HEK293 (cell line): Measurements from ENCODE around the gene ADCY7.

Source experiments
- CTCF ChIA-PET: fragments of 350-600 bp; formaldehyde crosslinking; extraction: SDS; loops from one replicate; lab custom pipeline; 2021; ENCODE audit warnings: antibody characterized with exemption; lab: Yijun Ruan, JAX
- POLR2A ChIA-PET: fragments of 300-600 bp; formaldehyde crosslinking; extraction: SDS; loops from one replicate; lab custom pipeline; 2020; ENCODE audit warnings: antibody characterized with exemption, inconsistent platforms; lab: Yijun Ruan, JAX
- H3K27ac ChIP-seq: fragments of 200-500 bp; sonication (Bioruptor generic); 2 replicates; pipeline ENCODE4 v1.5.1; 2014; ENCODE audit warnings: low read depth, low read length, control low read depth, inconsistent platforms; ENCODE audit errors: extremely low read depth
- H3K36me3 ChIP-seq, 2 experiments: fragments of 200-500 bp in 1 of 2; sonication (Bioruptor generic) in 1 of 2; 1 replicate in 1 of 2; 2 replicates in 1 of 2; pipeline ENCODE4 v1.5.1; 2014 to 2017; ENCODE audit warnings: inconsistent platforms in 2 of 2, low read length in 2 of 2; ENCODE audit not compliant: control insufficient read depth in 2 of 2, insufficient read depth in 1 of 2
- H3K4me1 ChIP-seq: fragments of 200-500 bp; sonication (Bioruptor generic); 2 replicates; pipeline ENCODE4 v1.5.1; 2014; ENCODE audit warnings: mild to moderate bottlenecking, low read length, inconsistent platforms; ENCODE audit not compliant: control insufficient read depth, insufficient read depth
- H3K4me3 ChIP-seq: 2 replicates; pipeline ENCODE4 v1.5.1; 2011; ENCODE audit warnings: low read depth, mild to moderate bottlenecking, control low read depth, low read length, moderate library complexity
- H3K9me3 ChIP-seq: fragments of 200-500 bp; sonication (Bioruptor generic); 2 replicates; pipeline ENCODE4 v1.5.1; 2014; ENCODE audit warnings: low read depth, low read length, inconsistent platforms; ENCODE audit not compliant: control insufficient read depth, insufficient read depth
- BCL11A ChIP-seq: fragments of 450-650 bp; formaldehyde crosslinking; IDR thresholded peaks from 2 replicates; pipeline ENCODE4 v1.5.1; 2016; ENCODE audit warnings: low read depth, missing biosample characterization, missing genetic modification characterization
- GLIS1 ChIP-seq: fragments of 450-650 bp; formaldehyde crosslinking; IDR thresholded peaks from 2 replicates; pipeline ENCODE4 v1.5.1; 2016; ENCODE audit warnings: missing biosample characterization, missing genetic modification characterization
- IKZF3 ChIP-seq: fragments of 450-650 bp; IDR thresholded peaks from 2 replicates; pipeline ENCODE4 v1.5.0; 2018; ENCODE audit warnings: missing biosample characterization, mild to moderate bottlenecking, missing genetic modification characterization, moderate library complexity
- SP2 ChIP-seq: fragments of 450-650 bp; formaldehyde crosslinking; IDR thresholded peaks from 2 replicates; pipeline ENCODE4 v1.5.1; 2016; ENCODE audit warnings: missing biosample characterization, missing genetic modification characterization
- ZBTB20 ChIP-seq: fragments of 450-650 bp; formaldehyde crosslinking; IDR thresholded peaks from 2 replicates; pipeline ENCODE4 v1.5.1; 2016; ENCODE audit warnings: missing biosample characterization, missing genetic modification characterization
- ZBTB21 ChIP-seq: fragments of 450-650 bp; formaldehyde crosslinking; IDR thresholded peaks from 2 replicates; pipeline ENCODE4 v1.5.1; 2017; ENCODE audit warnings: missing biosample characterization, missing genetic modification characterization
- ZNF157 ChIP-seq: fragments of 450-650 bp; formaldehyde crosslinking; IDR thresholded peaks from 2 replicates; pipeline ENCODE4 v1.5.1; 2016; ENCODE audit warnings: missing biosample characterization, missing genetic modification characterization
- ZNF211 ChIP-seq: fragments of 450-650 bp; formaldehyde crosslinking; IDR thresholded peaks from 2 replicates; pipeline ENCODE4 v1.5.1; 2016; ENCODE audit warnings: low read depth, missing biosample characterization, missing genetic modification characterization
- ZNF350 ChIP-seq: fragments of 450-650 bp; formaldehyde crosslinking; IDR thresholded peaks from 2 replicates; pipeline ENCODE4 v1.5.0; 2017; ENCODE audit warnings: missing biosample characterization, mild to moderate bottlenecking, missing genetic modification characterization
- ZNF473 ChIP-seq: fragments of 450-650 bp; formaldehyde crosslinking; IDR thresholded peaks from 2 replicates; pipeline ENCODE4 v1.5.1; 2017; ENCODE audit warnings: missing biosample characterization, missing genetic modification characterization
- ZNF510 ChIP-seq: fragments of 450-650 bp; formaldehyde crosslinking; IDR thresholded peaks from 2 replicates; pipeline ENCODE4 v1.5.1; 2018; ENCODE audit warnings: mild to moderate bottlenecking, missing genetic modification characterization, missing biosample characterization; ENCODE audit not compliant: insufficient replicate concordance
- ZNF529 ChIP-seq: fragments of 450-650 bp; formaldehyde crosslinking; IDR thresholded peaks from 2 replicates; pipeline ENCODE4 v1.5.1; 2017; ENCODE audit warnings: missing genetic modification characterization, missing biosample characterization; ENCODE audit not compliant: insufficient replicate concordance
- ZNF791 ChIP-seq: fragments of 450-650 bp; formaldehyde crosslinking; IDR thresholded peaks from 2 replicates; pipeline ENCODE4 v1.5.1; 2016; ENCODE audit warnings: missing biosample characterization, missing genetic modification characterization
- TF ChIP-seq, protein P1 (sequence below): fragments of 450-650 bp; formaldehyde crosslinking; IDR thresholded peaks from 2 replicates; pipeline ENCODE4 v1.5.1; 2016; ENCODE audit warnings: missing biosample characterization, missing genetic modification characterization
- TF ChIP-seq, protein P2 (sequence below): fragments of 450-650 bp; formaldehyde crosslinking; IDR thresholded peaks from 2 replicates; pipeline ENCODE4 v1.5.1; 2017; ENCODE audit warnings: missing biosample characterization, missing genetic modification characterization
- TF ChIP-seq, protein P3 (sequence below): fragments of 450-650 bp; formaldehyde crosslinking; IDR thresholded peaks from 2 replicates; pipeline ENCODE4 v1.5.1; 2017; ENCODE audit warnings: missing biosample characterization, mild to moderate bottlenecking, missing genetic modification characterization, moderate library complexity
- TF ChIP-seq, protein P4 (sequence below): fragments of 450-650 bp; formaldehyde crosslinking; IDR thresholded peaks from 2 replicates; pipeline ENCODE4 v1.5.1; 2016; ENCODE audit warnings: missing biosample characterization, missing genetic modification characterization

ADCY7 gene

DNA sequence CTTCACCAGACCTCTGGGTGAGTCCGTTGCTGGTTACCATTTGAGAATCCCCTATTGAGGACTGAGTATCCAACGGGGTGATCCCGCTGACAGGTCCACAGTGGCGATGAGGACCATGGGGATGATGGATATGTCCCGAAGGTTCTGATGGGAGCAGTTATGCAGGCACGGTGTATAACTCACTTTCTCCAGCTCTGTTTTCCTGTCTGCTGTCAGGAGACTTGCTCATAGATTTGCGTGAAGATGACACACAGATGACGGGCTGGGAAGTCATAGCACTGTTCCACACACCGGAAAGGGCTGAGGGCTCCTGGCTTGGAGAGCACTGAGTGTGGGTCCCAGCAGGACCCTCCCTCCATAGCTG, 22.2 kb upstream of the ADCY7 start:
- Histone ChIP-seq H3K36me3 (no peaks in the 10 kb centered on the region), H3K27ac (no peak overlapping the region), H3K4me1 (peaks cover 7% of the 10 kb centered on the region; the same call in 1 of the 2 replicates), H3K9me3 (no peaks in the 10 kb centered on the region), H3K4me3 (no peak overlapping the region)
- TF ChIP-seq, protein P1, sequence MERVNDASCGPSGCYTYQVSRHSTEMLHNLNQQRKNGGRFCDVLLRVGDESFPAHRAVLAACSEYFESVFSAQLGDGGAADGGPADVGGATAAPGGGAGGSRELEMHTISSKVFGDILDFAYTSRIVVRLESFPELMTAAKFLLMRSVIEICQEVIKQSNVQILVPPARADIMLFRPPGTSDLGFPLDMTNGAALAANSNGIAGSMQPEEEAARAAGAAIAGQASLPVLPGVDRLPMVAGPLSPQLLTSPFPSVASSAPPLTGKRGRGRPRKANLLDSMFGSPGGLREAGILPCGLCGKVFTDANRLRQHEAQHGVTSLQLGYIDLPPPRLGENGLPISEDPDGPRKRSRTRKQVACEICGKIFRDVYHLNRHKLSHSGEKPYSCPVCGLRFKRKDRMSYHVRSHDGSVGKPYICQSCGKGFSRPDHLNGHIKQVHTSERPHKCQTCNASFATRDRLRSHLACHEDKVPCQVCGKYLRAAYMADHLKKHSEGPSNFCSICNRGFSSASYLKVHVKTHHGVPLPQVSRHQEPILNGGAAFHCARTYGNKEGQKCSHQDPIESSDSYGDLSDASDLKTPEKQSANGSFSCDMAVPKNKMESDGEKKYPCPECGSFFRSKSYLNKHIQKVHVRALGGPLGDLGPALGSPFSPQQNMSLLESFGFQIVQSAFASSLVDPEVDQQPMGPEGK (tag by site-specific recombination): no peak
- TF ChIP-seq SP2 (tag by site-specific recombination): no peak
- no peak for TF ChIP-seq IKZF3 (tag by site-specific recombination)
- TF ChIP-seq BCL11A: no peak
- TF ChIP-seq ZNF211: no peak
- no peak for TF ChIP-seq ZNF529
- TF ChIP-seq ZNF791 (tag by site-specific recombination): no peak
- TF ChIP-seq, protein P2, sequence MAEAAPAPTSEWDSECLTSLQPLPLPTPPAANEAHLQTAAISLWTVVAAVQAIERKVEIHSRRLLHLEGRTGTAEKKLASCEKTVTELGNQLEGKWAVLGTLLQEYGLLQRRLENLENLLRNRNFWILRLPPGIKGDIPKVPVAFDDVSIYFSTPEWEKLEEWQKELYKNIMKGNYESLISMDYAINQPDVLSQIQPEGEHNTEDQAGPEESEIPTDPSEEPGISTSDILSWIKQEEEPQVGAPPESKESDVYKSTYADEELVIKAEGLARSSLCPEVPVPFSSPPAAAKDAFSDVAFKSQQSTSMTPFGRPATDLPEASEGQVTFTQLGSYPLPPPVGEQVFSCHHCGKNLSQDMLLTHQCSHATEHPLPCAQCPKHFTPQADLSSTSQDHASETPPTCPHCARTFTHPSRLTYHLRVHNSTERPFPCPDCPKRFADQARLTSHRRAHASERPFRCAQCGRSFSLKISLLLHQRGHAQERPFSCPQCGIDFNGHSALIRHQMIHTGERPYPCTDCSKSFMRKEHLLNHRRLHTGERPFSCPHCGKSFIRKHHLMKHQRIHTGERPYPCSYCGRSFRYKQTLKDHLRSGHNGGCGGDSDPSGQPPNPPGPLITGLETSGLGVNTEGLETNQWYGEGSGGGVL (tag by site-specific recombination): no peak
- TF ChIP-seq ZNF473: no peak
- no peak for TF ChIP-seq ZNF510 (tag by site-specific recombination)
- TF ChIP-seq, protein P3, sequence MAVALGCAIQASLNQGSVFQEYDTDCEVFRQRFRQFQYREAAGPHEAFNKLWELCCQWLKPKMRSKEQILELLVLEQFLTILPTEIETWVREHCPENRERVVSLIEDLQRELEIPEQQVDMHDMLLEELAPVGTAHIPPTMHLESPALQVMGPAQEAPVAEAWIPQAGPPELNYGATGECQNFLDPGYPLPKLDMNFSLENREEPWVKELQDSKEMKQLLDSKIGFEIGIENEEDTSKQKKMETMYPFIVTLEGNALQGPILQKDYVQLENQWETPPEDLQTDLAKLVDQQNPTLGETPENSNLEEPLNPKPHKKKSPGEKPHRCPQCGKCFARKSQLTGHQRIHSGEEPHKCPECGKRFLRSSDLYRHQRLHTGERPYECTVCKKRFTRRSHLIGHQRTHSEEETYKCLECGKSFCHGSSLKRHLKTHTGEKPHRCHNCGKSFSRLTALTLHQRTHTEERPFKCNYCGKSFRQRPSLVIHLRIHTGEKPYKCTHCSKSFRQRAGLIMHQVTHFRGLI (tag by site-specific recombination): no peak
- TF ChIP-seq, protein P4, sequence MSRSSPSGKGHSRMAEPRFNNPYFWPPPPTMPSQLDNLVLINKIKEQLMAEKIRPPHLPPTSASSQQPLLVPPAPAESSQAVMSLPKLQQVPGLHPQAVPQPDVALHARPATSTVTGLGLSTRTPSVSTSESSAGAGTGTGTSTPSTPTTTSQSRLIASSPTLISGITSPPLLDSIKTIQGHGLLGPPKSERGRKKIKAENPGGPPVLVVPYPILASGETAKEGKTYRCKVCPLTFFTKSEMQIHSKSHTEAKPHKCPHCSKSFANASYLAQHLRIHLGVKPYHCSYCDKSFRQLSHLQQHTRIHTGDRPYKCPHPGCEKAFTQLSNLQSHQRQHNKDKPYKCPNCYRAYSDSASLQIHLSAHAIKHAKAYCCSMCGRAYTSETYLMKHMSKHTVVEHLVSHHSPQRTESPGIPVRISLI: no peak
- no peak for TF ChIP-seq ZNF350 (tag by site-specific recombination)
- no peak for TF ChIP-seq ZBTB20 (tag by site-specific recombination)
- ChIA-PET CTCF (no interaction called here), POLR2A (no interaction called here)

GRCh38 chr16:50244504-50245416, 21.6 kb upstream of the ADCY7 start:
- Histone ChIP-seq H3K9me3 (no peaks in the 10 kb centered on the region), H3K4me3 (no peak overlapping the region), H3K4me1 (peaks cover 7% of the 10 kb centered on the region; the same call in 1 of the 2 replicates), H3K36me3 (no peaks in the 10 kb centered on the region), H3K27ac (no peak overlapping the region; the same call in 1 of the 2 replicates)
- CTCF ChIA-PET: interaction anchor here (0.7 to 1.2 kb wide), 4 partner anchors 8 to 24 kb away, joined by 3 to 4 read pairs (median 3); no protein-coding TSS in a partner anchor
- POLR2A ChIA-PET: interaction anchor here (1.0 kb wide), 1 partner anchor 10 kb away, joined by 5 read pairs; no protein-coding TSS in a partner anchor
- peak; percentile 31; the same call in 1 of the 2 replicates for TF ChIP-seq GLIS1
- no peak for TF ChIP-seq ZBTB21 (tag by site-specific recombination)
- TF ChIP-seq ZNF157 (tag by site-specific recombination): no peak
